Astrocyte of the cerebellum (primary cell): ENCODE measurements around the gene MAGEF1.
A peak's percentile ranks its signal among the peaks of the same experiment; 100 is the strongest.

Experiments
- DNase-seq: peaks from one replicate; pipeline ENCODE4 v3.0.0-alpha.2; 2011; ENCODE audit warnings: low read depth
- H3K4me3 ChIP-seq: 2 replicates; pipeline ENCODE4 v1.5.1; 2011; ENCODE audit warnings: mild to moderate bottlenecking, low read depth, low read length, moderate library complexity
- in situ Hi-C: cut with HindIII; loops from 2 replicates; pipeline ENCODE4 v1.10.0; 2017; ENCODE audit warnings: low sequenced_read_pairs
- TF ChIP-seq, protein P1 (sequence below): IDR thresholded peaks from 2 replicates; pipeline ENCODE4 v1.5.1; 2012; ENCODE audit warnings: low read length, low read depth, moderate library complexity, mild to moderate bottlenecking; ENCODE audit errors: missing control alignments

Gene MAGEF1

DNA sequence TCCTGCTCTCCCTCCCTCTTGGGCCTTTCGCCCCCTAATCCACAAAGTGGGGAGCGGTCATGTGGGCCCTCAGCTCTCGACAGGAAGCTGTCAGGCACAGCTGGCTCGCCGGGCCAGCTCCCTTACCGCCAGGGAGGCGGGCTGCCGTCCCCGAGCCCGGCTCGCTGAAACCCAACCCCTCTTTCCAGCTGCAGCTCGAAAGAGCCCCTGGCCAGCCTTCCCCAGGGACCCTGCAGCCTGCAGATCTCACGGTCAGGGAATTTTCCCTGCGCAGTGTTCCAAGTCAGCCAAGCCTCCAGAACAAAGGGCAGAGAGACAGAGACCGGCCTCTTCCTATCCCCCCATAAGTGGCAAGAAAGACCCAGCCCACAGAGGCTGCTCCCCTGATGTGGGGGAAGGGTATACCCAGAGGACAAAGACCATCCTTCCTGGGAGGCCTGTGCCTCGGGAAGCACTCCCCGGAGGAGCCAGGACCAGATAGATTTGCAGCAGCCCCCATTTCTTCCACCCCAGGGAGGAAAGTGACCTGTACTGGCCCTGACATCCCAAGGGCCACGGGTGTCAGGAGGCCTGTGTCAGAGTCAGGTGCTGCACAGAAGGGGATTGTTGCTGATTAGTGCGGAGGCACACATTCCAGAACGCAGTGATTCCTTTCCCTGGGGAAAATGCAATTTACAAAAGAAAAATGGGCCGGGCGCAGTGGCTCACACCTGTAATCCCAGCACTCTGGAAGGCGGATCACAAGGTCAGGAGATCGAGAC, 32.6 kb downstream of the MAGEF1 start:
- no peak for DNase-seq
- TF ChIP-seq, protein P1, sequence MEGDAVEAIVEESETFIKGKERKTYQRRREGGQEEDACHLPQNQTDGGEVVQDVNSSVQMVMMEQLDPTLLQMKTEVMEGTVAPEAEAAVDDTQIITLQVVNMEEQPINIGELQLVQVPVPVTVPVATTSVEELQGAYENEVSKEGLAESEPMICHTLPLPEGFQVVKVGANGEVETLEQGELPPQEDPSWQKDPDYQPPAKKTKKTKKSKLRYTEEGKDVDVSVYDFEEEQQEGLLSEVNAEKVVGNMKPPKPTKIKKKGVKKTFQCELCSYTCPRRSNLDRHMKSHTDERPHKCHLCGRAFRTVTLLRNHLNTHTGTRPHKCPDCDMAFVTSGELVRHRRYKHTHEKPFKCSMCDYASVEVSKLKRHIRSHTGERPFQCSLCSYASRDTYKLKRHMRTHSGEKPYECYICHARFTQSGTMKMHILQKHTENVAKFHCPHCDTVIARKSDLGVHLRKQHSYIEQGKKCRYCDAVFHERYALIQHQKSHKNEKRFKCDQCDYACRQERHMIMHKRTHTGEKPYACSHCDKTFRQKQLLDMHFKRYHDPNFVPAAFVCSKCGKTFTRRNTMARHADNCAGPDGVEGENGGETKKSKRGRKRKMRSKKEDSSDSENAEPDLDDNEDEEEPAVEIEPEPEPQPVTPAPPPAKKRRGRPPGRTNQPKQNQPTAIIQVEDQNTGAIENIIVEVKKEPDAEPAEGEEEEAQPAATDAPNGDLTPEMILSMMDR: no peak
- in situ Hi-C loops: loop anchor here (10.0 kb wide), 1 partner anchor 64 kb away; no protein-coding TSS in a partner anchor
- no peak overlapping the region for H3K4me3 ChIP-seq

DNA sequence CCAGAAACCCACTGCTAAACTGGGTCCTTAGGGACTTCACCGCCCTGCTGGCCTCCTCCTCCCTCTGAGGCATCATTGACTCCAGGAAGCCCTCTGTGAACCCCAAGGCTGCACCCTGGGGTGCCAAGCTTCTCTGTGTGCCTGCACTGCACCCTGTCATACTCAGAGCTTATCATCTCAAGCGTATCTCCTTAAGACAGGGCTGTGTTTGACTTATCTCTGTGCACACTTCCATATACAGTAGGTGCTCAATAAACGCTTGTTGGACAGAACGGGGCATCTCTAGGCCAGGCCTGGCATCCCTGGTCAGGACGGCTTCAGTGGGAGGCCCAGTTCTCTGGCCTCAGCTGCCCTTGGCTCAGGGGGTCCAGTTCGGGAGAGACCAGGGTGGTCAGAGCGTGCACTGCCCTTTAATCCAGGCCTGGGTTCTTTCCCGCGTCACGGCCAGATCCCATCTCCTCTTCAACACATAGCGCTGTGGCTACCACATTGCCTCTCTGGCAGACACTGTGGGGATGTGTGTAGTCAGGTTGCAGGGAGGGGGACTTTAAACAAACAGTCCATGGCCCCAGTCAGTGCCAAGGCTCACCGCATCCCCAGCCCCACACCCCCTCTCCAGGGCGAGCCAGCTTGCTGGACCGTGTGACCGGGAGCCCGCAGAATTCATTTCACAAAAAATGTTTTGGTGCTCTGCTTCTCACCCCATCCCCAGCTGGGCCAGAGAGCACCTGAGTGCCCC, 33.4 kb downstream of the MAGEF1 start:
- in situ Hi-C loops: loop anchor here (10.0 kb wide), 1 partner anchor 64 kb away; no protein-coding TSS in a partner anchor
- no peak overlapping the region for H3K4me3 ChIP-seq
- TF ChIP-seq, protein P1: no peak
- peak; percentile 16 for DNase-seq

DNA sequence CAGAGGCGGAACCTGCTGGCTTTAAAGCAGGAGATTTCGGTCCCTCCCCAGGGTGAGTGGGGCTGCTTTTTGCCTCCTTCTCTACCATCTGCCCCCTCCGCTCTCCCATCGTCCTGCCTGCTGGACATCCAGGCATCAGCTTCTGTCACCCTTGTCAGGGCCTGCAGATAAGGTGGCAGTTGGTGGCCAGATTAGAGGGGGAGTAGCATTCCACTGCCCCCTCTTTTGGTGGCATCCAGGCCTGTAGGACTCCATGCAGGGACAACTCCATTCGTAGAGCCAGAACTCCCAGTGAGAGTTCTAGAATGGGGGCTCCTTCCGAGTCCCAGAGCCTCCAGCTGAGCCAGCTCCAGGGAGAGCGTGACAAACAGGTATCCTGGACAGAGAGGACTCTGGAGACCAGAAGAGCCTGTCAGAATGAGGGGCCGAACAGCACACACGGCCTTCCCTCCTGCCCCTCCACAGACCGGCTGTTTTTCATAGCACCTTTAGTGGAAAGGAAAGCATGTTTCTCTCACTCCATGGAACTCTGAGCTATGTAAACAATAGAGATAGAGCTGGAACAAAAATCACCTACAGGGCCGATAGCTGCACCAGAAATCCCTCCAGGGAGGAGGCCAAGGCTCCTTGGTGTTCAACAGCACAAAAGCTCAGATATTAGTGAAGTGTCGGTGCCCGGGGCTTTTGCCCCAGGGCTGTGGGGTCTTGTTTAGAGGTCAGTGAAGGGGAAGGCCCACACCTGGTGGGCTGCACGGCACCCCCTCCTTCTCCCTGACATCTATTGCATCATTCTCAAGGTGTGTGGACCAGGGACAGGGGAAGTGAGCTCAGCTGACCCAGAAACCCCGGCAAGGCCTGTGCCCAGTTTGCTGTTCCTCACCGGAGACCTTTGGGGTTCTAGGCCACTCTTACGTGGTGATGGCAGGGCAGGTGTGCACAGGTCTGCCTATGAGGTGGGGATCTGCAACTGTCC, 34.2 kb downstream of the MAGEF1 start:
- DNase-seq: no peak
- H3K4me3 ChIP-seq: no peak overlapping the region
- TF ChIP-seq, protein P1: no peak
- in situ Hi-C loops: loop anchor here (10.0 kb wide), 1 partner anchor 63 kb away; no protein-coding TSS in a partner anchor

DNA sequence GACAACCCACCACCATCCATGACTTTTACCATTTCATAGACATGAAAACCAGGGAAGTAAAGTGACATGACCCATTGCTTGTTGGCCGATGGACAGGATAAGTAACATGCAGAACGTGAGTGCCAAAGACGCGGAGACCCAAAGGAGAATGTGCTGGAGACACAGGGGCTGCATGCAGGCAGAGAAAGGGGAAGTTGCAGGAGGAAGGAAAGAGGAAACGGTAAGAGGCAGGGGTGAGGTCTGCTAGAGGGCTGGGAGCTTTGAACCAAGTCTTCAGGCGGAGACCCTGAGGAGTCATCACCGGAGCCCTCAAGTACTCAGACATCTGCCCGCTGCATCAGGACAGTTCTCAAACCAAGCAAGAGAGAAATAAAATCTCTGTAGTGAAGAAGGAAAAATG, 34.9 kb downstream of the MAGEF1 start:
- in situ Hi-C loops: loop anchor here (10.0 kb wide), 1 partner anchor 62 kb away; no protein-coding TSS in a partner anchor
- TF ChIP-seq, protein P1: no peak
- H3K4me3 ChIP-seq: no peak overlapping the region
- no peak for DNase-seq

DNA sequence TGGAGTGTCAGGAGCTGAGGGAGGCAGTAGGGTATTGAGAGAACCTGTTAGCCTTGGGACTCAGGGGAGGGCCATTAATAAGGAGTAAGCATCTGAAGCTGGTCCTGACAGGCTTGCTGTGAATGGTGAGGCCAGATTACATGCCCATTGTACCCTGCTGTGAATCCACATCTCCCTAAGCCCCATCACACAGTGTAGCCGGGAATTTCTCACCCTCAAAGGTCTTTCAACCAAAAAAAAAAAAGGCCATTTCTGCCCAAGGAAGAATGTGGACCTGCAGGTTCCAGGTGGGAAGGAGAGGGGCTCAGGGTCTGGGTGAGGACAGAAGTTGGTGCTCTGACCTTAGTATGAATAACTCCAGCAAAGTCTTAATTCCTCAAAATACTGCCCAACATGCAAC, 37.2 kb downstream of the MAGEF1 start:
- TF ChIP-seq, protein P1: no peak
- in situ Hi-C loops: loop anchor here (10.0 kb wide), 1 partner anchor 60 kb away; no protein-coding TSS in a partner anchor
- DNase-seq: no peak
- no peak overlapping the region for H3K4me3 ChIP-seq
